ENCODE measurements around the gene STARD3NL. TPM values are rescaled to one million over a fixed set of nuclear protein-coding genes. Genes with fewer than 3 reads are reported as not detected.

The STARD3NL gene
- total RNA-seq, 2 donors from 2014 or later: 48.6 to 58.3 TPM

DNA sequence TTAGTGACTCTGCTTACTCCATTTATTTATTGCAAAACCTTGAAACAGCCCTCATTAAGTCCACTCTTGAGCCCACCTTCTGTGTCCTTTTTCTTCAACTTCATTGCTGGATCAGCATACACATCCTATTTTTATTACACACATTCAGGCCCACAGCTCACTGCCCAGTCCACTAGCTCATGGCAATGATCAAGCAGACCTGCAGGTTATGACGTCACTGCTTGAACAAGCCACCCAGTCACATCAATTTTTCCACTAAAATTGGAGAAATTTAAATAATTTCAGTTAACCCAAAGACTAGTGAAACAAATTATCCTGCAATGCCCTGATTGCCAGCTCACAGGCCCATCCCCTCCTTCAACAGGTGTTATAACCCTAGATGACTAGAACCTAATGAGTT is 16.0 kb upstream of the STARD3NL start:
- Histone ChIP-seq H3K4me3 (ENCODE audit: low read length) (no peak overlapping the region), H3K9ac (ENCODE audit: extremely low read depth, low read length, poor library complexity, severe bottlenecking) (no peak overlapping the region), H3K36me3 (ENCODE audit: control insufficient read depth, insufficient read depth, low read length) (no peaks in the 10 kb centered on the region), H3K27me3 (ENCODE audit: control insufficient read depth, insufficient read depth, low read length, poor library complexity, severe bottlenecking) (no peaks in the 10 kb centered on the region), H3K9me3 (ENCODE audit: control insufficient read depth, low read length) (no peaks in the 10 kb centered on the region), H3K27ac (ENCODE audit: low read depth, low read length) (no peak overlapping the region), H3K4me1 (ENCODE audit: control insufficient read depth, insufficient read depth, low read length) (no peaks in the 10 kb centered on the region)
- DNase-seq: no peak
- Mint-ChIP-seq H3K9me3 (peaks cover 18% of the 10 kb centered on the region), H3K4me3 (no peak overlapping the region), H3K36me3 (ENCODE audit: low read depth) (no peaks in the 10 kb centered on the region), H3K4me1 (no peaks in the 10 kb centered on the region), H3K27ac (no peak overlapping the region), H3K27me3 (ENCODE audit: insufficient read depth) (no peaks in the 10 kb centered on the region)
- TF ChIP-seq, protein P1, sequence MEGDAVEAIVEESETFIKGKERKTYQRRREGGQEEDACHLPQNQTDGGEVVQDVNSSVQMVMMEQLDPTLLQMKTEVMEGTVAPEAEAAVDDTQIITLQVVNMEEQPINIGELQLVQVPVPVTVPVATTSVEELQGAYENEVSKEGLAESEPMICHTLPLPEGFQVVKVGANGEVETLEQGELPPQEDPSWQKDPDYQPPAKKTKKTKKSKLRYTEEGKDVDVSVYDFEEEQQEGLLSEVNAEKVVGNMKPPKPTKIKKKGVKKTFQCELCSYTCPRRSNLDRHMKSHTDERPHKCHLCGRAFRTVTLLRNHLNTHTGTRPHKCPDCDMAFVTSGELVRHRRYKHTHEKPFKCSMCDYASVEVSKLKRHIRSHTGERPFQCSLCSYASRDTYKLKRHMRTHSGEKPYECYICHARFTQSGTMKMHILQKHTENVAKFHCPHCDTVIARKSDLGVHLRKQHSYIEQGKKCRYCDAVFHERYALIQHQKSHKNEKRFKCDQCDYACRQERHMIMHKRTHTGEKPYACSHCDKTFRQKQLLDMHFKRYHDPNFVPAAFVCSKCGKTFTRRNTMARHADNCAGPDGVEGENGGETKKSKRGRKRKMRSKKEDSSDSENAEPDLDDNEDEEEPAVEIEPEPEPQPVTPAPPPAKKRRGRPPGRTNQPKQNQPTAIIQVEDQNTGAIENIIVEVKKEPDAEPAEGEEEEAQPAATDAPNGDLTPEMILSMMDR (conservative IDR thresholded peaks at IDR 0.05): no peak
- 90% methylated on average over 1 of the region's 1 CpG; no CpG with 5 or more reads in 1 of the 2 experiments for WGBS, 2 experiments (ENCODE audit: insufficient coverage in 1 of 2, insufficient read length in 1 of 2)

DNA sequence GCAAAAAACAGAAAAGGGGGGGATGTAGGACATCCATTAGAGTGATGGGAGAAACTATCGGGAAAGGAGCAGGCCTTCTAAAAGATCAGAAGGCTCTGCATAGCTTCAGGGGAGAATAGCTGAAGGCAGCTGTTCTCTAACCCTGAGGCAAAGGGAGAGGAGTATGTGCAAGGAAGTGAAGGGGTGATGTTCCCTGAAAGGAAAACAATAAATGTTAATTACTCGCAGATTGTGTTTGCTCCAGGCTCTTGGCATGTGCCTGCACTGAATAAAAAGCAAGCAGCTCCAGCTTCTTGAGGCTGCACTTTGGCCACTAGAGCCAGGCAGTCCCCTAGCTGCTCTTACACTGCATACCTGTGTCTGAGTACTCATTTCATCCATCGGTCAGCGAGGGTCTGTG is 14.4 kb upstream of the STARD3NL start:
- Mint-ChIP-seq H3K27me3 (ENCODE audit: insufficient read depth) (no peaks in the 10 kb centered on the region), H3K9me3 (peaks cover 18% of the 10 kb centered on the region), H3K4me3 (no peak overlapping the region), H3K36me3 (ENCODE audit: low read depth) (no peaks in the 10 kb centered on the region), H3K27ac (no peak overlapping the region), H3K4me1 (no peaks in the 10 kb centered on the region)
- no peaks in the 10 kb centered on the region for H3K9me3 ChIP-seq (ENCODE audit: control insufficient read depth, low read length)
- H3K4me3 ChIP-seq (ENCODE audit: low read length): no peak overlapping the region
- H3K27me3 ChIP-seq (ENCODE audit: control insufficient read depth, insufficient read depth, low read length, poor library complexity, severe bottlenecking): no peaks in the 10 kb centered on the region
- H3K36me3 ChIP-seq (ENCODE audit: control insufficient read depth, insufficient read depth, low read length): no peaks in the 10 kb centered on the region
- TF ChIP-seq, protein P1 (conservative IDR thresholded peaks at IDR 0.05): no peak
- DNase-seq: no peak
- no peak overlapping the region for H3K9ac ChIP-seq (ENCODE audit: extremely low read depth, low read length, poor library complexity, severe bottlenecking)
- 86 to 91% methylated on average over 4 of the region's 4 CpGs for WGBS, 2 experiments (ENCODE audit: insufficient coverage in 1 of 2, insufficient read length in 1 of 2)
- no peaks in the 10 kb centered on the region for H3K4me1 ChIP-seq (ENCODE audit: control insufficient read depth, insufficient read depth, low read length)
- no peak overlapping the region for H3K27ac ChIP-seq (ENCODE audit: low read depth, low read length)

DNA sequence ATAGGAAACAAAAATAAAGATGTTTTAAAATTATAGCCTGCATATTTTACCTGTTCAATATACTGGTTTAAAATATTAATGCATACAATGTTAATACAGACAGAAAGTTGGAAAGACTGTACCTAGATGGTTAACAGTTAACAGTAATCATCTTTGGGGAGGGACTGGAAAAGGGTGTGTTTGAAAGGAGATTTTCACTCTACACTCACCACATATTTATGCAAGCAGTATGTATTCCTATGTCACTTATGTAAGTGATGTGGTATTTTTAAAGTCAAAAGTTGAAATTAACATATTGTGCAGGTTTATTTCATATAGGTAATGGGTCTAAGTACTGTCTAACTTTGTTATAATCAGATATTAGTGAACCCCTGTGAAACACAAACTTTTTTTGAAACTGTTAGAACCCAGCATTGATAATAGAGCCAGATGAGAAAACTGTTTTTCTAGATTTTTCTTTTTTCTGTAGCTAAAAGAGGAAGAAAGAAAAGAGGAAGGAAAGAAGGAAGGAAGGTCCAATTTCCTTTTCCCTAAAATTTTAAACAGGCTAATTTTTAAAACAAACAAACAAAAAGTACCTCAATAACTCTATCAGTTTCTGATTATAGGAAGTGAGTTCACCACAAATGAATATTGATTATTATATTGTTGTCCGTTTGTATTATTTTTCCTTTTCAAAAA is 9.0 kb upstream of the STARD3NL start:
- no peak overlapping the region for H3K4me3 Mint-ChIP-seq
- Histone ChIP-seq H3K36me3 (ENCODE audit: control insufficient read depth, insufficient read depth, low read length) (no peaks in the 10 kb centered on the region), H3K27me3 (ENCODE audit: control insufficient read depth, insufficient read depth, low read length, poor library complexity, severe bottlenecking) (no peaks in the 10 kb centered on the region), H3K4me1 (ENCODE audit: control insufficient read depth, insufficient read depth, low read length) (no peaks in the 10 kb centered on the region), H3K4me3 (ENCODE audit: low read length) (no peak overlapping the region), H3K9ac (ENCODE audit: extremely low read depth, low read length, poor library complexity, severe bottlenecking) (no peak overlapping the region), H3K27ac (ENCODE audit: low read depth, low read length) (no peak overlapping the region), H3K9me3 (ENCODE audit: control insufficient read depth, low read length) (no peaks in the 10 kb centered on the region)
- DNase-seq: no peak
- peaks cover under 1% of the 10 kb centered on the region for H3K9me3 Mint-ChIP-seq
- H3K27me3 Mint-ChIP-seq (ENCODE audit: insufficient read depth): peaks cover 9% of the 10 kb centered on the region
- 75% methylated on average over 1 of the region's 1 CpG; no CpG with 5 or more reads in 1 of the 2 experiments for WGBS, 2 experiments (ENCODE audit: insufficient coverage in 1 of 2, insufficient read length in 1 of 2)
- no peaks in the 10 kb centered on the region for H3K36me3 Mint-ChIP-seq (ENCODE audit: low read depth)
- H3K27ac Mint-ChIP-seq: no peak overlapping the region
- TF ChIP-seq, protein P1 (conservative IDR thresholded peaks at IDR 0.05): no peak
- no peaks in the 10 kb centered on the region for H3K4me1 Mint-ChIP-seq
